GM18526 (cell line): ENCODE data around the gene SNX32.
A peak's percentile ranks its signal among the peaks of the same experiment; 100 is the strongest.

Experiments used
- POLR2A ChIP-seq: IDR thresholded peaks from 3 replicates; pipeline ENCODE4 v1.6.1; 2011; ENCODE audit not compliant: insufficient read length; ENCODE audit errors: extremely low read depth

The SNX32 gene

DNA sequence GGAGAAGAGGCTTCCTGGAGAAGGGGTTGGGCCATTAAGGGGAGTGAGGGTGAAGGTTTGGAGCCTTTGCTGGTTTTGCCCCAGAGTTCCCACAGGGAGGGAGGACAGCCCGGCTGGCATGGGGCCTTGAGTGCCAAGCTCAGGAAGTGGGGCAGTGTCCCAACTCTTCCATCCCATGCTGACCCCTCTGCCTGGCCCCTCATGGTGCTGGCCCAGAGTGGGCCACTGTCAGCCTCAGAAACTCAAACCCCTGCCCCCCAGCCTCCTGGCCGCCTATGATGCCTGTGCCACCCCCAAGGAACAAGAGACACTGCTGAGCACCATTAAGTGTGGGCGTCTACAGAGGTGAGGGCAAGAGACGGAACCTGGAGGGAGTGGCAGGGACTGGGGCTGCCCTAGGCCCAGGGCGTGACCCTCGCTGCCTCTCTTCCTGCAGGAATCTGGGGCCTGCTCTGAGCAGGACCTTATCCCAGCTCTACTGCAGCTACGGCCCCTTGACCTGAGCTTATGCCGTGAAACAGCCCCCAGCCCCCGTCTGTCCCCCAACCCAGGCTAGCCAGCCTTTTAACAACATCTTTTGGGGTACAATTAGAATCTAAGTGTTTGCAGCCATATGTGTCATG is 31.9 kb downstream of the SNX32 start:
- TF ChIP-seq POLR2A: no peak

DNA sequence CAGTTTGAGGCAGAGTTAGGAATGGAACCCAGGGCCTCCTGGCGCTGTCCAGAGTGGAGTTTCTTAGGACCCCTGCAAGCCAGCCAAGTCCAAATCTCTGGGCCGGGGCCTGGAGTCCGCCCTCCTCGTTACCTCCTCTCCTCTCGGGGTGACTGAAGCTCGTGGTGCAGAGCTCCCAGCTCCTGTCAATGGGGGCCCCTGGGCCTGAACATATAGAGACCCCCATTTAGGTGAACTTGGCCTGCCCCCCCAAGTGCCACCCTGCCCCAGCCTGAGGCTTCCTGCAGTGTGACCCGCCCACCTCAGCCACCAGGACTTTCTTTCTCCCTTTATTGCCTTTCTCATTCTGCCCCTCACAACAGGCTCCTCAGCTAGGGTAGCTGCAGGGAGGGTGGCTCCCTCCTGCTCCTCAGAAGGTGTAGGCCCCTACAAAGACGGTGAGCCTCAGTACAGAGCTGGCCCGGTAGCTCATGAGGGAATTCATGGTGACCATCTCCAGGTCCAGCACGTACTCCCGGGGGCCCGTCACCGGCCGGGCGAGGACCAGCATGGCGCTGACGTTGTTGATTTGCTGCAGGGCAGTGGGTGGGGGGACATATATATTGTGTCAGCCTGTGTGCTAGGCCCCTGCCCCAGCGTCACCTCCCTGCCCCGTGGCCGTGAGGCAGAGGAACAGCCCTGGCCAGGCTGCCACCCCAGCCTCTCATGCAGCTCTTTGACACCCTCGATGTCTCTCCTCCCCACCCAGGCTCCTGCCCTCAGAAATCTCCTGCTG is 32.9 kb downstream of the SNX32 start:
- TF ChIP-seq POLR2A: no peak

GRCh38 chr11:65867284-65868071 is 33.7 kb downstream of the SNX32 start:
- no peak for TF ChIP-seq POLR2A

DNA sequence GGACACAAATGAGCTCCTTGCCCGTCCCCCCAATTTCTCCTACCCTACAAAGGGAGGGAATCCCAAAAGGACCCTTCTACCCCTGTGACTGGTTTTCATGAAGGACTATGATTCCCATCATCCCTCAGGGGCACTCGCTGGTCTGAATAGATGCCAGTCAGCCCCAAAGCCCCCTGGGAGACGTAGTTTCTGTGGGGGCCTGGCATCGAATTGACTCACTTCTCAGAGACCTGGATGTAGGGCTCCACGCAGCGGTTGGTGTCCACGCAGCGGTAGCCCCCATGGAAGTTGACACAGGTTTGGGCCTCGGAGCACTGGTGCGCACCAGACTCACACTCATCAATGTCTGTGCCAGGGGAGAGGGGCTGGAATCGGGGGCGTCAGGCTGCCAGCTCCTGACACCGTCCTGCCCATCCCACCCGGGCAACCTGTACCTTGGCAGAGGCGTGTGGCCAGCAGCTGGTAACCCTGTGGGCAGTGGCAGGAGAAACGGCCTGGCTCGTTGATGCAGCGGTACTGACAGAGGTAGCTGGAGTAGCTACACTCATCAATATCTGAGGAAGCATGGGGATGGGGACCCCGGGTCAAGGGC is 34.4 kb downstream of the SNX32 start:
- no peak for TF ChIP-seq POLR2A

DNA sequence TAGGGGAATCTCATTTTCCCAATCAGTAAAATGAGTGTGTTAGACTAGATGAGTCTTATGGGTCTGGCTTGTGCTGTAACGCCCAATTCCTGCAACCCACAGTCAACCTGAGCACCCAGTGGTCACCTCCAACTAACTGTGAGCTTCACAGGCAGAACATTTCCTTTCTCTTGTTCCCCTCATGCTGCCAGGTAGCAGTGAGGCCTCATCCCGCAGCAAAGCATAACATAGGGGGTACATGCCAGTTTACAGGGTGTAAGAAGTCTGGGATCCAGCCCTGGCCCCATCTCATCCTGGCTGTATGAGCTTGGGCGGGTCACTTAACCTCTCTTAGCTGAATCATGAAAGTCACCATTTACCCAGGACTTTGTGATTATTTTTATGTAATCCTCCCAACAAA is 35.1 kb downstream of the SNX32 start:
- no peak for TF ChIP-seq POLR2A

DNA sequence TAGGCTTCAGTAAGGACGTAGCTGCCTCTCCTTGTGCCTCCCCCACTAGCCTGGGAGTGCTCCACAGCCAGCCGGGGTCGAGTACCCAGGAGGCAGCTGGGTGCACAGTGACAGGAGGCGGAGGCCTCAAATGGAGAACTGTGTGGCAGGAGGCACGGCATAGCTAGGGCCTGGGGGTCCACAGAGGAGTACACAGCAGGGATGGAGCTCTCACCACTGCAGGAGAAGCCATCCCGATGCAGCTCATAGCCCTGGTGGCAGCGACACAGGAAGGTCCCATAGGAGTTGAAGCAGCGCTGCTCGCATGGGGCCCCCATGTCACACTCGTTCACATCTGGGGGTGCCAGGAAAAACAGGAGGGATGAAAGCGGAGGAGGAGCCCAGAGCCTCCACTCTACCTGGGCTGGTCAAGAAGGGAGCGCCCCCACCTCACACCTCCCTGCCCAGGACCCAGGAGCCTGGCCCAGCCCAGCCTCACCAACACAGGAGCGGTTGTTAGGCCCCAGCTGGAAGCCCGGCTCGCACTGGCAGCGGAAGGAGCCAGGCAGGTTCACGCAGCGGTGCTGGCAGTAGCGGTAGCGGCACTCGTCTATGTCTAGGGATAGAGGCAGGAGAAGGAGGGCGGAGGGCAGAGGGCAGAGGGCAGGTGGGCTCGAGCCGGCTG is 36.0 kb downstream of the SNX32 start:
- TF ChIP-seq POLR2A: no peak

GRCh38 chr11:65870307-65870658 is 36.5 kb downstream of the SNX32 start:
- no peak for TF ChIP-seq POLR2A

DNA sequence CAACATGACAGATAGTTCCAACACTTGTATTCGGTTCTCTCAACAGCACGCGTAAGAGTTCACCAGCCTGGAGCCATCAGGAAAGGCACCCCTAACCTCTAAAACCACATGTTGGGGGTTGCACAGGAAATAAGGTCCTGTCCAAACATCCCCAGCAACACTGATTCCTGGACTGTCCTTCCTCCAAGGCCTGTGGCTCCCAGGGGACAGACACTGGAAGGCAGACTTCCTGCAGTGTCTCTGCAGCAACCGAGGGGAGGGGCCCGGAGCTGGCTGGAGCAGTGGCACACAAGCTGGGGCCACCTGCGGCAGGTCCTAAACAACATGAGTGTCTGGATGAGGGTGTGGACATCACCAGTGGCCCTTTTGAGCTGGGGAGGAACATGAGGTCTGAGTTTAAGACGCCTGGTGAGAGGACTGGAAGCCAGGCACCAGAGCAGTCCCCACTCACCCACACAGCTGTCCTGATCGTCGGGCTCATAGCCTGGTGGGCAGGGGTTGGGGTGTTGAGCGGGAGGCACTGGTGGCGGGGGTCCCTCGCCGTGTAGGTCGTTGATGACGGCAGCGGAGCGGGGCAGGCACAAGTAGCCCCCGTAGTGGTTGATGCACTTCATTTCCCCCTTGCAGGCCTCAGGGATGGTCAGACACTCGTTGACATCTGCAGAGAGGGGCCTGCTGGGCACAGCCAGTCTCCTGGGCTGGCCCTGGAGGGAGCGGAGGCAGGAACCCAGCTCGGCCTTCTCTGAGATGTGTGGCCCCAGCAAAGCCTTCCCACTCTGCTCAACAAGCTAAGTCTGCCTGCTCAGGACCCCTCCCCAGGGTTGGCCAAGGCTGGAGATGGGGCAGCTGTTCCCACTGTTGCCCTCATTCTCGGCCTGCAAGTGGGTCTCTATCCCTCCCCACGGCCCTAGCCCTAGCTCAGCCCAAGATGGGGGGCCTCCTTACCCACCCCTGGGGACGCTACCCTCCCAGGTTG is 37.2 kb downstream of the SNX32 start:
- no peak for TF ChIP-seq POLR2A

DNA sequence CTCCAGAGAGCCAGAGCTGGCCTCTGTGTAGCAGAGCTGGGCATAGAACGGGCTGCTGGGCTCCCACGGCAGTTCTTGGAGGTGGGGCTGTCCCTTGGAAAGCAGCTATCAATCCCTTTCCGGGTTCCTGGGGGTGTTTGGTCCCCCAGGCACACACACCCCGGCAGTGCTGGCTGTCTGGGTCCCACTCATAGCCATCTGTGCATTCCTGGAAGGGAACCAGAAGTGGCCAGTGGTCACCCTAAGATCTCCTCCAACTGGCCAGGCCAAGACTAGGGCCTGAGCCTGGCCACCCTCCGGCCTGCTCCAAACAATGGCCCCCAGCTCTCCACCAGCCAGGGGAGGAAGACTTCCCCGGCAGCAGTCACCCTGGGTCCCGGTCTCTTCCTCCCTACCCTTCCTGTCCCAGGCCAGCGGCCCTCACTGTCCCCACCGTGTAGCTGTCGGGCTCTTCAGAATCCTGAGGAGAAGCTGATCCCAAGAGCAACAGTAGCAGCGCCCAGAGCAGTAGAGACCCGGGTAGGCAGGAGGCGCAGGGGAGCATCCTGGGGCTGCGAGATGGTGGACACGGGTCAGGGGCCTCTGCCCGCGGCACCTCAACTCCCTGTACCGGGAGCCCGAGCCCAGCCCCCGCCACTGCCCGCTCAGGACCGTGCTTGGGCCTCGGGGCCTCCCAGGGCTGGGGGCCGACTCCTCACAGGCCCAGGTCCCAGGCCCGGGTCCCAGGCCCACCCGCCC is 38.2 kb downstream of the SNX32 start:
- no peak for TF ChIP-seq POLR2A

- no peak for TF ChIP-seq POLR2A
Measured at GRCh38 chr11:65872586-65873317, 39.0 kb downstream of the SNX32 start, which contains the start of gene EFEMP2. EFEMP2 (minus strand) TSS chr11:65872800; CDS start chr11:65872354, 446 bp downstream.

GRCh38 chr11:65873318-65874156 is 39.8 kb downstream of the SNX32 start:
- peak; percentile 84 for TF ChIP-seq POLR2A

DNA sequence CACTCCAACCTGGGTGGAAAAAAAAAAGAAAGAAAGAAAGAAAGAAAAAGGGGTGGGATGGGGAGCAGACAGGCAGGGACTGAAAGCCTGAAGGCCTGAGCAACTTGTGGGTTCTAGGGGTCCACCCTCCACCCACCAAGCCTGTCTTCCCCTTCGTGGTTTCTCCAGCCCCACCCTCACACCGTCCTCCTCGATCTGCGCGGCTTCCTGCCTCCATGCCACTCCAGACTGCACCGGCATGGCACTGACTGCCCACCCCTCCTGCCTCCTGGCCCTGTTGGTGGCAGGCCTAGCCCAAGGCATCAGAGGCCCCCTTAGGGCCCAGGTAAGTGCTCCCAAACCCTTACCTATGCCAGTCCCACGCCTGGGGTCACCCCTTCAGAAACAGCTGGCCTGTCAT is 45.9 kb downstream of the SNX32 start, which contains the start of gene CTSW:
Gene CTSW, plus strand, starts transcription at position 221 of the 400 bp plus-strand sequence. Its CDS starts 18 bp downstream, at position 239.
- TF ChIP-seq POLR2A: no peak

DNA sequence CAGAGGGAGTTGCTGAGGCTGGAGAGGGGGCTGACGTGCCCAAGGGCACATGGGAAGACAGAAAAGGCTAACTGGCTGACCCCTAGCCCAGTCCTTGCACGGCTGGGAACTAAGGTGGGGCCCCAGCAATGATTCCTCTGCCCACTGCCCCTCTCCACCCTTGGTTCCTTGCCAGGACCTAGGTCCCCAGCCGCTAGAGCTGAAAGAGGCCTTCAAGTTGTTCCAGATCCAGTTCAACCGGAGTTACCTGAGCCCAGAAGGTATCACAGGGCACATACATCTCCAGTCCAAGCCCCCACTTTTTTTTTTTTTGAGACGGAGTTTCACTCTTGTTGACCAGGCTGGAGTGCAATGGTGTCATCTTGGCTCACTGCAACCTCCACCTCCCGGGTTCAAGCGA is 46.3 kb downstream of the SNX32 start:
- TF ChIP-seq POLR2A: no peak
